ENCODE measurements around the gene PNISR. TPM values are rescaled to one million over a fixed set of nuclear protein-coding genes. Genes with fewer than 3 reads are reported as not detected.

PNISR gene
- total RNA-seq, 1 donor from 2014 or later: 498 TPM

- no peaks in the 10 kb centered on the region for H3K27me3 Mint-ChIP-seq (ENCODE audit: insufficient read depth, low read depth)
- H3K9me3 Mint-ChIP-seq: no peaks in the 10 kb centered on the region
- no peak overlapping the region for H3K4me3 Mint-ChIP-seq
- Histone ChIP-seq H3K9ac (no peak overlapping the region), H3K79me2 (ENCODE audit: low read depth) (peaks cover 50% of the 10 kb centered on the region), H4K20me1 (ENCODE audit: low read depth) (peaks cover 48% of the 10 kb centered on the region), H3K27me3 (no peaks in the 10 kb centered on the region), H3K27ac (no peak overlapping the region), H3F3A (ENCODE audit: low read depth) (no peaks in the 10 kb centered on the region), H3K4me3 (no peak overlapping the region), H2AFZ (replicated peaks) (no peak overlapping the region), H3K4me2 (no peak overlapping the region), H3K36me3 (peaks cover 54% of the 10 kb centered on the region), H3K9me3 (ENCODE audit: low read depth) (no peaks in the 10 kb centered on the region), H3K4me1 (no peaks in the 10 kb centered on the region)
- no peak for DNase-seq (ENCODE audit: low spot score)
- peaks cover 2% of the 10 kb centered on the region for H3K4me1 Mint-ChIP-seq
- H3K27ac Mint-ChIP-seq: no peak overlapping the region
- H3K36me3 Mint-ChIP-seq: peaks cover 42% of the 10 kb centered on the region
- TF ChIP-seq EZH2phosphoT487 (IDR thresholded peaks at IDR 0.05): no peak
- no peak for TF ChIP-seq EZH2 (IDR thresholded peaks at IDR 0.05)
- no peak for TF ChIP-seq CTCF (IDR thresholded peaks at IDR 0.05)
Observed at GRCh38 chr6:99409672-99410071, 15.4 kb downstream of the PNISR start.

- no peak overlapping the region for H3K4me3 Mint-ChIP-seq
- H3K4me1 Mint-ChIP-seq: no peaks in the 10 kb centered on the region
- H3K4me1 ChIP-seq: no peaks in the 10 kb centered on the region
- no peaks in the 10 kb centered on the region for H3K9me3 Mint-ChIP-seq
- H4K20me1 ChIP-seq (ENCODE audit: low read depth): peaks cover 30% of the 10 kb centered on the region
- no peaks in the 10 kb centered on the region for H3K9me3 ChIP-seq (ENCODE audit: low read depth)
- H3K79me2 ChIP-seq (ENCODE audit: low read depth): peaks cover 24% of the 10 kb centered on the region
- H3K27me3 Mint-ChIP-seq (ENCODE audit: insufficient read depth, low read depth): no peaks in the 10 kb centered on the region
- H3K36me3 ChIP-seq: peaks cover 70% of the 10 kb centered on the region
- H2AFZ ChIP-seq (replicated peaks): no peak overlapping the region
- TF ChIP-seq EZH2 (IDR thresholded peaks at IDR 0.05) (no peak), CTCF (IDR thresholded peaks at IDR 0.05) (no peak), EZH2phosphoT487 (IDR thresholded peaks at IDR 0.05) (no peak)
- H3F3A ChIP-seq (ENCODE audit: low read depth): peaks cover 4% of the 10 kb centered on the region
- DNase-seq (ENCODE audit: low spot score): no peak
- no peak overlapping the region for H3K4me2 ChIP-seq
- no peak overlapping the region for H3K4me3 ChIP-seq
- no peak overlapping the region for H3K27ac ChIP-seq
- H3K36me3 Mint-ChIP-seq: peaks cover 43% of the 10 kb centered on the region
- H3K27me3 ChIP-seq: no peaks in the 10 kb centered on the region
- H3K27ac Mint-ChIP-seq: no peak overlapping the region
- H3K9ac ChIP-seq: no peak overlapping the region
Observed at GRCh38 chr6:99407076-99407475, 18.0 kb downstream of the PNISR start.

GRCh38 chr6:99402448-99402847, 22.7 kb downstream of the PNISR start:
- H4K20me1 ChIP-seq (ENCODE audit: low read depth): no peaks in the 10 kb centered on the region
- no peak overlapping the region for H3K4me3 ChIP-seq
- H3K79me2 ChIP-seq (ENCODE audit: low read depth): no peaks in the 10 kb centered on the region
- Mint-ChIP-seq H3K9me3 (no peaks in the 10 kb centered on the region), H3K4me3 (no peak overlapping the region), H3K4me1 (no peaks in the 10 kb centered on the region), H3K36me3 (peaks cover 30% of the 10 kb centered on the region), H3K27ac (no peak overlapping the region), H3K27me3 (ENCODE audit: insufficient read depth, low read depth) (no peaks in the 10 kb centered on the region)
- no peak for TF ChIP-seq EZH2phosphoT487 (IDR thresholded peaks at IDR 0.05)
- TF ChIP-seq CTCF (IDR thresholded peaks at IDR 0.05): no peak
- TF ChIP-seq EZH2 (IDR thresholded peaks at IDR 0.05): no peak
- H3K4me2 ChIP-seq: no peak overlapping the region
- no peak for DNase-seq (ENCODE audit: low spot score)
- H3K36me3 ChIP-seq: peaks cover 68% of the 10 kb centered on the region
- no peak overlapping the region for H2AFZ ChIP-seq (replicated peaks)
- H3F3A ChIP-seq (ENCODE audit: low read depth): peaks cover 41% of the 10 kb centered on the region
- H3K4me1 ChIP-seq: no peaks in the 10 kb centered on the region
- H3K9ac ChIP-seq: no peak overlapping the region
- no peaks in the 10 kb centered on the region for H3K27me3 ChIP-seq
- H3K9me3 ChIP-seq (ENCODE audit: low read depth): no peaks in the 10 kb centered on the region
- H3K27ac ChIP-seq: no peak overlapping the region
